Endodermal cell (in vitro differentiated cells): Measurements from ENCODE around the gene FAM131A. TPM values are rescaled to one million over a fixed set of nuclear protein-coding genes. Genes with fewer than 3 reads are reported as not detected.

Experiments used
- DNase-seq: peaks from one replicate; pipeline ENCODE4 v3.0.0-alpha.2; 2017
- H3K27ac ChIP-seq: 2 replicates; pipeline ENCODE4 v1.5.1; 2013; ENCODE audit warnings: mild to moderate bottlenecking, low read depth, low read length, moderate library complexity
- H3K27me3 ChIP-seq: 2 replicates; pipeline ENCODE4 v1.6.1; 2013; ENCODE audit warnings: mild to moderate bottlenecking, low read length, moderate library complexity; ENCODE audit not compliant: insufficient read depth, control insufficient read depth, poor library complexity, severe bottlenecking
- H3K36me3 ChIP-seq: 2 replicates; pipeline ENCODE4 v1.7.0; 2013; ENCODE audit warnings: mild to moderate bottlenecking, low read length, moderate library complexity; ENCODE audit not compliant: control insufficient read depth, insufficient read depth
- H3K4me1 ChIP-seq: one replicate; pipeline ENCODE4 v1.7.0; 2013; ENCODE audit warnings: low read length; ENCODE audit not compliant: control insufficient read depth, insufficient read depth
- H3K4me3 ChIP-seq: 2 replicates; pipeline ENCODE4 v1.5.1; 2013; ENCODE audit warnings: mild to moderate bottlenecking, low read length, moderate library complexity
- H3K9ac ChIP-seq: 2 replicates; pipeline ENCODE4 v1.6.1; 2013; ENCODE audit warnings: mild to moderate bottlenecking, low read length, moderate library complexity; ENCODE audit not compliant: poor library complexity, severe bottlenecking; ENCODE audit errors: extremely low read depth
- H3K9me3 ChIP-seq: 2 replicates; pipeline ENCODE4 v1.6.1; 2013; ENCODE audit warnings: mild to moderate bottlenecking, low read length, moderate library complexity; ENCODE audit not compliant: control insufficient read depth
- H3K27ac Mint-ChIP-seq: 2 replicates; pipeline ENCODE4 v1.8.0; 2020; ENCODE audit warnings: mixed read lengths
- H3K27me3 Mint-ChIP-seq: 2 replicates; pipeline ENCODE4 v1.8.0; 2021; ENCODE audit warnings: mild to moderate bottlenecking, mixed read lengths; ENCODE audit not compliant: insufficient read depth
- H3K36me3 Mint-ChIP-seq: 2 replicates; pipeline ENCODE4 v1.8.0; 2020; ENCODE audit warnings: low read depth, mixed read lengths
- H3K4me1 Mint-ChIP-seq: 2 replicates; pipeline ENCODE4 v1.8.0; 2020; ENCODE audit warnings: mixed read lengths
- H3K4me3 Mint-ChIP-seq: 2 replicates; pipeline ENCODE4 v1.8.0; 2020; ENCODE audit warnings: mild to moderate bottlenecking, moderate library complexity, mixed read lengths
- H3K9me3 Mint-ChIP-seq: 2 replicates; pipeline ENCODE4 v1.8.0; 2020; ENCODE audit warnings: mild to moderate bottlenecking, mixed read lengths
- WGBS, 2 experiments: methylation state at CpG; one replicate each; pipeline versions ENCODE4 v1.1.5 to v1.1.7; 2013; ENCODE audit warnings: missing lambda C conversion rate in 2 of 2, mixed read lengths in 1 of 2; ENCODE audit not compliant: insufficient coverage in 1 of 2, insufficient read length in 1 of 2; 5-methylcytosine and 5-hydroxymethylcytosine counted together
- total RNA-seq, 2 donors: library from RNA; stranded (reverse); fragmentation: NEBNext Ultra II Directional in 1 of 2; extraction: Animal tissue kit (Norgen Biotek cat#: 25700) in 1 of 2; gene quantifications; 2 replicates in 1 of 2; 3 replicates in 1 of 2; pipeline ENCODE4 v1.2.1, GENCODE V29; 2021
- TF ChIP-seq, protein P1 (sequence below): fragments of 200-600 bp; sonication (generic); conservative IDR thresholded peaks from 2 replicates; pipeline ENCODE4 v1.5.0; 2021; ENCODE audit warnings: antibody characterized with exemption, mild to moderate bottlenecking

FAM131A gene
- total RNA-seq, 2 donors from 2014 or later: 18.3 to 24.1 TPM

DNA sequence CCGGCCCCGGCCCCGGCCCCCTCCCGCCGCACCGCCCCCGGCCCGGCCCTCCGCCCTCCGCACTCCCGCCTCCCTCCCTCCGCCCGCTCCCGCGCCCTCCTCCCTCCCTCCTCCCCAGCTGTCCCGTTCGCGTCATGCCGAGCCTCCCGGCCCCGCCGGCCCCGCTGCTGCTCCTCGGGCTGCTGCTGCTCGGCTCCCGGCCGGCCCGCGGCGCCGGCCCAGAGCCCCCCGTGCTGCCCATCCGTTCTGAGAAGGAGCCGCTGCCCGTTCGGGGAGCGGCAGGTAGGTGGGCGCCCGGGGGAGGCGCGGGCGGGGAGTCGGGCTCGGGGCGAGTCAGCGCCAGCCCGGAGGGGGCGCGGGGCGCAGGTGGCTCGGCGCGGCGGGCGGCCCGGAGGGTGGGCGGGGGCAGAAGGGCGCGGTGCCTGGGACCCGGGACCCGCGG, 42.8 kb downstream of the FAM131A start:
- TF ChIP-seq, protein P1, sequence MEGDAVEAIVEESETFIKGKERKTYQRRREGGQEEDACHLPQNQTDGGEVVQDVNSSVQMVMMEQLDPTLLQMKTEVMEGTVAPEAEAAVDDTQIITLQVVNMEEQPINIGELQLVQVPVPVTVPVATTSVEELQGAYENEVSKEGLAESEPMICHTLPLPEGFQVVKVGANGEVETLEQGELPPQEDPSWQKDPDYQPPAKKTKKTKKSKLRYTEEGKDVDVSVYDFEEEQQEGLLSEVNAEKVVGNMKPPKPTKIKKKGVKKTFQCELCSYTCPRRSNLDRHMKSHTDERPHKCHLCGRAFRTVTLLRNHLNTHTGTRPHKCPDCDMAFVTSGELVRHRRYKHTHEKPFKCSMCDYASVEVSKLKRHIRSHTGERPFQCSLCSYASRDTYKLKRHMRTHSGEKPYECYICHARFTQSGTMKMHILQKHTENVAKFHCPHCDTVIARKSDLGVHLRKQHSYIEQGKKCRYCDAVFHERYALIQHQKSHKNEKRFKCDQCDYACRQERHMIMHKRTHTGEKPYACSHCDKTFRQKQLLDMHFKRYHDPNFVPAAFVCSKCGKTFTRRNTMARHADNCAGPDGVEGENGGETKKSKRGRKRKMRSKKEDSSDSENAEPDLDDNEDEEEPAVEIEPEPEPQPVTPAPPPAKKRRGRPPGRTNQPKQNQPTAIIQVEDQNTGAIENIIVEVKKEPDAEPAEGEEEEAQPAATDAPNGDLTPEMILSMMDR: no peak
- H3K27ac Mint-ChIP-seq: no peak overlapping the region
- Histone ChIP-seq H3K27me3 (peaks cover 46% of the 10 kb centered on the region), H3K4me3 (no peak overlapping the region), H3K9me3 (no peaks in the 10 kb centered on the region), H3K4me1 (peaks cover 6% of the 10 kb centered on the region), H3K9ac (no peak overlapping the region), H3K36me3 (no peaks in the 10 kb centered on the region), H3K27ac (no peak overlapping the region)
- no peaks in the 10 kb centered on the region for H3K36me3 Mint-ChIP-seq
- peak; percentile 88 for DNase-seq
- 1% methylated on average over 27 to 51 of the region's 62 CpGs for WGBS, 2 experiments
- peak overlapping the region; percentile 52 for H3K4me3 Mint-ChIP-seq
- peaks cover 60% of the 10 kb centered on the region for H3K27me3 Mint-ChIP-seq
- no peaks in the 10 kb centered on the region for H3K9me3 Mint-ChIP-seq
- H3K4me1 Mint-ChIP-seq: peaks cover 33% of the 10 kb centered on the region

DNA sequence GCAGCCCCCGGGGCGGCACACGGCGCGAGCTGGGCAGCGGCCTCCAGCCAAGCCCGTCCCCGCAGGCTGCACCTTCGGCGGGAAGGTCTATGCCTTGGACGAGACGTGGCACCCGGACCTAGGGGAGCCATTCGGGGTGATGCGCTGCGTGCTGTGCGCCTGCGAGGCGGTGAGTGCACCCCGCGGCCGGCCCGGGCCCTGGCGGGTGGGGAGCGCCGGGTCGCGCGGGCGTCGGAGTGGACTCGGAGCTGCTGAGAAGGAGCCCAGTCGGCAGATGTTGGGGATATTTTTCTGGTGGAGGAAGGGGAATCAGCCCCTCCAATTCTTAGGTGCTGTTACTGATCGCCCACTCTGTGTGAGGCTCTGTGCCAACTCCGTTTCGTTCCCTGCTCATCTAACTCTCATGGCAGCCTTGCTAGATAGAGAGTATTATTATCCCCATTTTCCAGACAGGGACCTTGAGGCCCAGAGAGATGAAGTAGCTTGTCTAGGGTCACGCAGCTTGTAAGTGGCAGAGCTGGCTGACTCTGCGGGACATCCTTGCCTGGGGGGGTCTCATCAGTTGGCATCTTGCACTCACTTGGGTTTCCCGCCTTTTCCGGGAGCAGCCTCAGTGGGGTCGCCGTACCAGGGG, 43.3 kb downstream of the FAM131A start:
- H3K27ac ChIP-seq: no peak overlapping the region
- DNase-seq: peak; percentile 64
- no peaks in the 10 kb centered on the region for H3K9me3 Mint-ChIP-seq
- H3K4me3 Mint-ChIP-seq: peak overlapping the region; percentile 52
- H3K9me3 ChIP-seq: no peaks in the 10 kb centered on the region
- TF ChIP-seq, protein P1: no peak
- no peaks in the 10 kb centered on the region for H3K36me3 Mint-ChIP-seq
- H3K36me3 ChIP-seq: no peaks in the 10 kb centered on the region
- H3K27ac Mint-ChIP-seq: no peak overlapping the region
- peaks cover 28% of the 10 kb centered on the region for H3K4me1 Mint-ChIP-seq
- H3K4me1 ChIP-seq: peaks cover 6% of the 10 kb centered on the region
- H3K9ac ChIP-seq: no peak overlapping the region
- H3K4me3 ChIP-seq: peak overlapping the region; percentile 64
- H3K27me3 Mint-ChIP-seq: peaks cover 57% of the 10 kb centered on the region
- WGBS, 2 experiments: 0 to 3% methylated on average over 32 to 42 of the region's 42 CpGs
- H3K27me3 ChIP-seq: peaks cover 46% of the 10 kb centered on the region

DNA sequence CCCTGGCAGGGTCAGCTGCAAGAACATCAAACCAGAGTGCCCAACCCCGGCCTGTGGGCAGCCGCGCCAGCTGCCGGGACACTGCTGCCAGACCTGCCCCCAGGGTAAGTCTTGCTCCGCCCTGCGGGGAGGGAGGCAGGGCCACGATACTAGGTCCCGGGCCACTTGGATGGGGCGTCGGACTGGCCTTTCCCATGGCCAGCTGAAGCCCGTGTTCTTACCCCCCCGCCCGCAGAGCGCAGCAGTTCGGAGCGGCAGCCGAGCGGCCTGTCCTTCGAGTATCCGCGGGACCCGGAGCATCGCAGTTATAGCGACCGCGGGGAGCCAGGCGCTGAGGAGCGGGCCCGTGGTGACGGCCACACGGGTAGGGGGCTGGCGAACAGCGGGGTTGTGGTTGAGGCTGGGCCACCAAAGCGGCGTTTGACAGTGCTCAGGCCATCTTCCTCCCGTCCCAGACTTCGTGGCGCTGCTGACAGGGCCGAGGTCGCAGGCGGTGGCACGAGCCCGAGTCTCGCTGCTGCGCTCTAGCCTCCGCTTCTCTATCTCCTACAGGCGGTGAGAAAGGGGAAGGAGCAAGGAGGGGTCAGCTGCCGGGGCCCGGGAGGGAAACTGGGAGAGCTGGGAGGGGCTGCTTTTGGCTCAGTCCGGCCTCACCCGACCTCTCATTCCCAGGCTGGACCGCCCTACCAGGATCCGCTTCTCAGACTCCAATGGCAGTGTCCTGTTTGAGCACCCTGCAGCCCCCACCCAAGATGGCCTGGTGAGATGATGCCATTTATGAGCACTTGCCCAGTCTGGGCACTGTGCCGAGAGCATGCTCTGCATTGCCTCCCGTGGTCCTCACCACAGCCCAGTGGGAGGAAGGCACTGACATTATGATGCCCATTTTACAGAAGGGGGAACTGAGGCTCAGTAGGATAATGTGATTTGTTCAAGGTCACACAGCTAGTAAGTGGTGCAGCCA, 44.1 kb downstream of the FAM131A start:
- Mint-ChIP-seq H3K27ac (no peak overlapping the region), H3K36me3 (no peaks in the 10 kb centered on the region), H3K4me3 (peak overlapping the region; percentile 52), H3K27me3 (peaks cover 56% of the 10 kb centered on the region), H3K4me1 (peaks cover 28% of the 10 kb centered on the region), H3K9me3 (no peaks in the 10 kb centered on the region)
- TF ChIP-seq, protein P1: no peak
- peaks cover 6% of the 10 kb centered on the region for H3K4me1 ChIP-seq
- H3K9ac ChIP-seq: no peak overlapping the region
- peak; percentile 83 for DNase-seq
- WGBS, 2 experiments: 11 to 22% methylated on average over 15 to 55 of the region's 55 CpGs
- no peak overlapping the region for H3K27ac ChIP-seq
- no peaks in the 10 kb centered on the region for H3K9me3 ChIP-seq
- H3K36me3 ChIP-seq: no peaks in the 10 kb centered on the region
- peaks cover 46% of the 10 kb centered on the region for H3K27me3 ChIP-seq
- peak overlapping the region; percentile 64 for H3K4me3 ChIP-seq
